ENCODE results near the gene ADARB2.

Gene ADARB2

DNA sequence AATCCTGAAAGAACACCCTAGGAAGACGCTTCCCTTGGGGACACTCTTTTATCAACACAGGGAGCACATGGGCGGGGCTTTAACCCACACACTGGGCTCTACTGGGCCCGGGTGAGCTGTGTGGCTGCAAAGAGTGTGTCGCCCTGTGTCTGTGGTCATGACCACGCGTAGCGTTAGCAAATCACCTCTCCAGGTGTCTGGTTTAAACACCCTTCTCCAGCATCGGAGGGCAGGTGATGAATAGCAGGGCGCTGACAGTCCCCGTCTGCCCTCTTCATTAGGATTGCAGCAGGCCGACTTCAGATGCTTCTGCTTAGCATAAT is 127.7 kb downstream of the ADARB2 start:
- no peaks in the 10 kb centered on the region for H3K9me3 ChIP-seq (ENCODE audit: control insufficient read depth, low read length)
- DNase-seq (ENCODE audit: low read depth) = no peak
- H3K27me3 ChIP-seq (replicated peaks; ENCODE audit: control insufficient read depth, insufficient read depth, low read length) = peaks cover 17% of the 10 kb centered on the region
- no peak overlapping the region for H3K9ac ChIP-seq (ENCODE audit: low read length)
- no peaks in the 10 kb centered on the region for H3K4me1 ChIP-seq (ENCODE audit: control insufficient read depth, insufficient read depth, low read length)
- H3K4me3 ChIP-seq (ENCODE audit: low read length) = no peak overlapping the region
- H3K36me3 ChIP-seq (ENCODE audit: control insufficient read depth, insufficient read depth, low read length, severe bottlenecking) = no peaks in the 10 kb centered on the region

DNA sequence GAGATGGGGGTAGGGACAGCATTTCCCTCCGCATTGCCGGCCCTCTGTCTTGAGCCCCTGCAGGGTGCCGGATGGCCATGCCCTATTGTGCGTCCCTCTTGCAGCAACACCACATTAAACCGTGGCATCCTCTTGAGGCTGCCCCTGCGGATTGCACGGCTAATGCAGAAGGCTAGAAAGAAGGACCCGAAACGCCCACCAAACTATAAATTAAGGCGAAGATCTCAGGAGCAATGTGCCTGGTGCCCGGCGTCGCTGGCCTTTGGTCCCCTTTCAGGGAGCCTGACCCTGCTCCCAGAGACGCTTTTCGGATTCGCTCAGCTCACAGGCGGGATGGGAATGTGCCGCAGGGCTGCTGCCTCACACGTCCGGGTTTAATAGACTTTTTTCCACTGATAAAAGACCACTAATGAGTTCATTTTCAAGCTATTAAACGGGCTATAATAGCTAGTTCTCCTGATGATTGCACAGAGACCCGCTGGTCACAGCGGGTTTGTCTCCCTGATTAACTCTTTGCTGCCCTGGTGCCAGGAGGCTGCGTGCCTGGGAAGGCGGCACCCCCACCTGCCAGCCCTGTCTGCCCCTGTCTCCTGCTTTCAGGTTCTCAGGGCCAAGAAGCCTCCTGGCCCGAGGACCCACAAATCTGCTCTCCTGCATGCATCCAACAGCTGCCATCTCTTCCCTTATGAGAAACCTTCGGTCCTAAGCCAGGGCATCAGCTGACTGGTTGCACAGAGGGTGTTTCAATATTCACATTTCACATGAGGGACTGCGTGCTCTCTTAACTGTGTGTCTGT is 128.3 kb downstream of the ADARB2 start:
- DNase-seq (ENCODE audit: low read depth) = no peak
- no peaks in the 10 kb centered on the region for H3K9me3 ChIP-seq (ENCODE audit: control insufficient read depth, low read length)
- H3K4me3 ChIP-seq (ENCODE audit: low read length) = no peak overlapping the region
- no peaks in the 10 kb centered on the region for H3K36me3 ChIP-seq (ENCODE audit: control insufficient read depth, insufficient read depth, low read length, severe bottlenecking)
- peaks cover 17% of the 10 kb centered on the region for H3K27me3 ChIP-seq (replicated peaks; ENCODE audit: control insufficient read depth, insufficient read depth, low read length)
- H3K4me1 ChIP-seq (ENCODE audit: control insufficient read depth, insufficient read depth, low read length) = no peaks in the 10 kb centered on the region
- no peak overlapping the region for H3K9ac ChIP-seq (ENCODE audit: low read length)

DNA sequence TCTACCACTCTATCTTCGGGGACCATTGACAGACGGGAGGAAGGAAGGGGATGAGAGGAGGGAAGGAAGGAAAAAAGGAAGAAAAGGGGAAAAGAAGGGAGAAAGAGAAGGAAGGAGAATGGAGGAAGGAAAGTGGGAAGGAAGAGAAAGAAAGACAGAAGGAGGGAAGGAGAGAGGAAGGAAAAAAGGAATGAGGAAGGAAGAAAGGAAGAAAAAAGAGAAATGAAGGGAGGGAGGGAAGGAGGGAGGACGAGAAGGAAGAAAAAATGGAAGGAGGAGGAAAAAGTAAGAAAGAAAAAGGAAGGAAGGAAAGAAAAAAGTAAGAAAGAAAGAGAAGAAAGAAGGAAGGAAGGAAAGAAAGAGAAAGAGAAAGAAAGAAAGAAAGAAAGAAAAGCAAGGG is 128.9 kb downstream of the ADARB2 start:
- no peaks in the 10 kb centered on the region for H3K9me3 ChIP-seq (ENCODE audit: control insufficient read depth, low read length)
- no peak overlapping the region for H3K9ac ChIP-seq (ENCODE audit: low read length)
- no peak overlapping the region for H3K4me3 ChIP-seq (ENCODE audit: low read length)
- peaks cover 17% of the 10 kb centered on the region for H3K27me3 ChIP-seq (replicated peaks; ENCODE audit: control insufficient read depth, insufficient read depth, low read length)
- no peaks in the 10 kb centered on the region for H3K36me3 ChIP-seq (ENCODE audit: control insufficient read depth, insufficient read depth, low read length, severe bottlenecking)
- H3K4me1 ChIP-seq (ENCODE audit: control insufficient read depth, insufficient read depth, low read length) = no peaks in the 10 kb centered on the region
- DNase-seq (ENCODE audit: low read depth) = no peak

DNA sequence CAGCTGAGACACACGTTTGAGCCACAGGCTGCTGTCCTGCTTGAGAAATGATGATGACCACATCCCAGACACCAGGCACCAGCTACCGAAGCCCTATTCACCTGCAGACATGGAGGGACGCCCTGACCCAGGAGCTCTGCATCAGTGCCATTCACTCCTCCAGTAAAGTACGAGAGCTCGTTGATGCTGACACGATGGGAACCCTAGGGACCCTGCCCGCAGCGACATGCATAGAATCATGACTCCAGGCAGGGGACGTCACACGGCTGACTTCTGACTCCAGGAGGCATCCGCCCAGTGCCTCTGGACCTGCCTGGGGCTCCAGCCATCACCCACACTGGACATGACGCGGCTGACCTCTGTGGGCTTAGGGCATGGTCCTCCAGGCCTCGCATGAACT is 129.9 kb downstream of the ADARB2 start:
- Histone ChIP-seq H3K4me1 (ENCODE audit: control insufficient read depth, insufficient read depth, low read length) (no peaks in the 10 kb centered on the region), H3K27me3 (replicated peaks; ENCODE audit: control insufficient read depth, insufficient read depth, low read length) (peaks cover 15% of the 10 kb centered on the region), H3K36me3 (ENCODE audit: control insufficient read depth, insufficient read depth, low read length, severe bottlenecking) (no peaks in the 10 kb centered on the region), H3K9me3 (ENCODE audit: control insufficient read depth, low read length) (no peaks in the 10 kb centered on the region), H3K4me3 (ENCODE audit: low read length) (no peak overlapping the region), H3K9ac (ENCODE audit: low read length) (no peak overlapping the region)
- DNase-seq (ENCODE audit: low read depth) = no peak

DNA sequence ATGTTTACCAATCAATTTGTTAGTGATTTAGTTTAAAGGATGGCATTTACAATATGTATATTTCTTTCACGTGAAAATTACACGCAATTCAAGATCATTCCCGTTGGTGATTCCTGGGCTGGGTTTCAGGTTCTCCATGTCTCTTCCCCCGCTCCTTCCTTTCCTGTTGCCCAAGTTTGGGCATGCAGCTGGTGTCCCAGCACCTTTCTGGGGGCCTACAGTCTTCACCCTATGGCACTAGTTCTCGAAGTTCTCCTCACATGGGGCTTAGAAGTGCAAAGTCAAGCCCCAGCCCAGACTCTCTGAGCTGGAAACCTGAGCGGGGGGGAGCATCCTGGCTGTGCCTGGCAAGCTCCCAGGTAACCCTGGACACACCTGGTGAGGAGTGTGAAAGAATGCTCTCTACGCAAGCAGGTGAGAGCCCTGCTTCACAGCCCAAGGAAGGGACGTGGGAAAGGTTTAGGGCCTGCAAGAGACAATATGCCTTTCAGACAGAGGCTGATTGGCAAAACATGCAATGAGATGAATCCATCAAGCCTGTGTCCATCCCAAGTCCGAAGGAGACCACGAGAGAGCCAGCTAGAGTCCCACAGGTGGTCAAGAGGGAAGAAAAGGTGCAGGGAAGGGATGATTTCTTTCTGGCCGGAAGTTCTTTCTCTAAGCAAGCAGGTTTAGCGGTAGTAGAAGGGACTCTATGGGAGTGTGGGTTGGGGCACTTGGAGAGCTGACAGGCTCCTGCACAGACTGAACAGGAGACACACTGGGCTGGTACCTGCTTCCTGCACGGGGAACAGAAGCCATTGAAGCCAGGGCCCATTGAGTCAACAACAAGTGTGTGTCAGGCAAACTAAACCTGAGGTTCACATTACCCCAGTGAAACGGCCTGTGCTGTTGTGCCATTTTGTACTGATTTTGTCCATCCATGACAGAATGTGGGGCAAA is 131.1 kb downstream of the ADARB2 start:
- H3K9me3 ChIP-seq (ENCODE audit: control insufficient read depth, low read length) = no peaks in the 10 kb centered on the region
- H3K4me1 ChIP-seq (ENCODE audit: control insufficient read depth, insufficient read depth, low read length) = no peaks in the 10 kb centered on the region
- no peak overlapping the region for H3K9ac ChIP-seq (ENCODE audit: low read length)
- no peak for DNase-seq (ENCODE audit: low read depth)
- peaks cover 10% of the 10 kb centered on the region for H3K27me3 ChIP-seq (replicated peaks; ENCODE audit: control insufficient read depth, insufficient read depth, low read length)
- H3K36me3 ChIP-seq (ENCODE audit: control insufficient read depth, insufficient read depth, low read length, severe bottlenecking) = no peaks in the 10 kb centered on the region
- no peak overlapping the region for H3K4me3 ChIP-seq (ENCODE audit: low read length)

DNA sequence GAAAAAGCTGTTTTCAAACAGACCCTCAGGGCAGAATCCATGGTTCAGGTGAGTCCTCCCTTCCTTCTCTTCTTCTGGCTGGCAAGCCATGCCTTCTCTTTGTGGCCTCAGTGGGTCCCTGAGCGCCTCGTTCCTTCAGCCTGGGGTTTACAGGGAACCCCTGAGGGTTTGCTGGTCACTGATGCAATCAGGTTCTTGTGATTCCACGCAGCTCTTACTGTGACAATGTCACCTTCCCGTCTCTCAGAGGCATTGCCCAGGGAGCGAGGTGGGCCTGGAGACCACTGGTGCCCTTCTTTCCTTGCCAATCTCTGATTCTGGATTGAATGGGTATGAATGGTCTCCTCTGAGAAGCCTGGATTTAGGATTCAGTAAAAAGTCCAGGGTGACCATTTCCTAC is 132.2 kb downstream of the ADARB2 start:
- Histone ChIP-seq H3K4me1 (ENCODE audit: control insufficient read depth, insufficient read depth, low read length) (no peaks in the 10 kb centered on the region), H3K36me3 (ENCODE audit: control insufficient read depth, insufficient read depth, low read length, severe bottlenecking) (no peaks in the 10 kb centered on the region), H3K9me3 (ENCODE audit: control insufficient read depth, low read length) (no peaks in the 10 kb centered on the region), H3K4me3 (ENCODE audit: low read length) (no peak overlapping the region), H3K27me3 (replicated peaks; ENCODE audit: control insufficient read depth, insufficient read depth, low read length) (peaks cover 9% of the 10 kb centered on the region), H3K9ac (ENCODE audit: low read length) (no peak overlapping the region)
- DNase-seq (ENCODE audit: low read depth) = no peak

DNA sequence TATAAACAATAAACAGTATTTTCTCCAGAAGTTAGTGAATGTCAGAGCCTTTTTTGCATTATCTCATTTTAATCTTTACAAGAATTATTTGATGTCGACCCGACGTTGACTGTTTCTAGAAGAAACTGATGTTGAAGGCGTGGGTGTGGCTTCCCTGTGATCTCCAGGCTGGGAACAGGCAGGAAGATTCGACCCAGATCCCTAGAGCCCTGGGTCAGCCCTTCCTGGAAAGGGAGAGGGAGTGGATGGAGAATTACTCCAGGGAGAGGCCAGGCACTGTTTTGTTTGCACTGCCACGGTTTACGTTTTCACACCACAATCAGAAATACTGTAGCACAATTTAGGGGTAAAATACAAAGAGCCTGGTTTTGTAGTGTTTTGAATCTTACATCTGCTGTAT is 133.1 kb downstream of the ADARB2 start:
- H3K36me3 ChIP-seq (ENCODE audit: control insufficient read depth, insufficient read depth, low read length, severe bottlenecking) = no peaks in the 10 kb centered on the region
- no peak overlapping the region for H3K9ac ChIP-seq (ENCODE audit: low read length)
- H3K4me1 ChIP-seq (ENCODE audit: control insufficient read depth, insufficient read depth, low read length) = no peaks in the 10 kb centered on the region
- H3K9me3 ChIP-seq (ENCODE audit: control insufficient read depth, low read length) = no peaks in the 10 kb centered on the region
- no peak overlapping the region for H3K4me3 ChIP-seq (ENCODE audit: low read length)
- no peak for DNase-seq (ENCODE audit: low read depth)
- H3K27me3 ChIP-seq (replicated peaks; ENCODE audit: control insufficient read depth, insufficient read depth, low read length) = peaks cover 3% of the 10 kb centered on the region

DNA sequence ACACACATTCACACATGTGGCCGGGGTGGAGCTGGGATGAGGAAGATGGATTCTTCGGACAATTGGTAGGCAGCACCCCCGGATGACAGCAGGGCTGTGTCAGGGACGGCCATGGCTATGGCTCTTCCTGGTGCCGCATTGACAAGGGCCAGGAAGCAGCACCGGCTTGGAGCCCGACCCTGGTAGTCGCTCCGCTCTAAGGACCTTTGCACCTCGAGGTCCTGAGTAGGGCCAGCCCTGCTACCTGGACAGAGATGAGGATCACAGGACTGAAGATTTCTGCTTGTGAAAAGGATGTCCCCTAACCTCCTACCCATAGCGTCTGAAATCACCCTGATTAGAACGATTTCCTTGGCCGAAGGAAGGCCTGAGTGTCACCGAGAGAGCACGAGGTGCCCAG is 134.1 kb downstream of the ADARB2 start:
- Histone ChIP-seq H3K4me3 (ENCODE audit: low read length) (no peak overlapping the region), H3K9ac (ENCODE audit: low read length) (no peak overlapping the region), H3K36me3 (ENCODE audit: control insufficient read depth, insufficient read depth, low read length, severe bottlenecking) (no peaks in the 10 kb centered on the region), H3K4me1 (ENCODE audit: control insufficient read depth, insufficient read depth, low read length) (no peaks in the 10 kb centered on the region), H3K9me3 (ENCODE audit: control insufficient read depth, low read length) (no peaks in the 10 kb centered on the region), H3K27me3 (replicated peaks; ENCODE audit: control insufficient read depth, insufficient read depth, low read length) (no peaks in the 10 kb centered on the region)
- DNase-seq (ENCODE audit: low read depth) = no peak

DNA sequence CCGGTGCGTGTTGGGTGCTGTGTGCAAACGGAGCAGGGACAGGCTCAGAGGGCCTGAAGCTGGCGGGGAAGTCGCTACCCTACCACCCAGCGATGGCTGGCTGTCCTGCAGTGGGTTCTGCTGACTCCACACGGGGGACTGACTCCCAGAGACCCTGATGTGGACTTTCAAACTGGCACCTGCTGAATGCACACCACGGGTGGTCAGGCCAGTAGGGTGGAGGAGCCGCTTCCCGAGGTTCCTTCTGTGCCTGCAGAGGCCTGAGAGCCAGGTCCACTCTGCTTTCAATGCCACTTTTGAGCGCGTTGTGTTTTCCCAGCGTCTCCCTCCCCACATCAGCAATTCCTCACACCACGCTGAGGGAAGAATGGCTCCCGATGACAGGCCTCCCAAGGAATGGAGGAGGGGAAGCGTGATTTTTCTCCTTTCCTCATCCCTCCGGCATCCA is 135.3 kb downstream of the ADARB2 start:
- Histone ChIP-seq H3K4me1 (ENCODE audit: control insufficient read depth, insufficient read depth, low read length) (no peaks in the 10 kb centered on the region), H3K9me3 (ENCODE audit: control insufficient read depth, low read length) (peaks cover 5% of the 10 kb centered on the region), H3K4me3 (ENCODE audit: low read length) (no peak overlapping the region), H3K27me3 (replicated peaks; ENCODE audit: control insufficient read depth, insufficient read depth, low read length) (no peaks in the 10 kb centered on the region), H3K36me3 (ENCODE audit: control insufficient read depth, insufficient read depth, low read length, severe bottlenecking) (no peaks in the 10 kb centered on the region), H3K9ac (ENCODE audit: low read length) (no peak overlapping the region)
- no peak for DNase-seq (ENCODE audit: low read depth)

DNA sequence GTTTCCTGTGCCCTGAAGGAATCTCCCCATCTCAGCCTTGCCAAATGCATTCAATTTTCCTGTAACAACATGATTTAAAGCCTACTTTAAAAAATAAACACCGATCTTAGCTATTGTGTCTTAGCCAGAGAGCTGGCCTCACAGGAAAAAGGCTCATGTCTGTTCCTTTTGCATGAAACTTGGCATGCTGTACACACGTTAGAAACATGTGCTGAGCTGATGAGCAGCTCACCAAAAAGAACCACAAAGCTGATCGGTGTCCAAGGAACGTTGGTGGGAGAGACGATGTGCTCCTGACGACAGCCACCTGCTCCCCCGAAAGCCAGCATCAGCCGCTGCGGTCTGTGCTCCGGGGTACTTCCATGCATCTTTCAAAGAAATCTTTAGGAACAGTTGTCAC is 135.9 kb downstream of the ADARB2 start:
- DNase-seq (ENCODE audit: low read depth) = no peak
- Histone ChIP-seq H3K9me3 (ENCODE audit: control insufficient read depth, low read length) (peaks cover 5% of the 10 kb centered on the region), H3K9ac (ENCODE audit: low read length) (no peak overlapping the region), H3K4me3 (ENCODE audit: low read length) (no peak overlapping the region), H3K27me3 (replicated peaks; ENCODE audit: control insufficient read depth, insufficient read depth, low read length) (no peaks in the 10 kb centered on the region), H3K4me1 (ENCODE audit: control insufficient read depth, insufficient read depth, low read length) (no peaks in the 10 kb centered on the region), H3K36me3 (ENCODE audit: control insufficient read depth, insufficient read depth, low read length, severe bottlenecking) (no peaks in the 10 kb centered on the region)

DNA sequence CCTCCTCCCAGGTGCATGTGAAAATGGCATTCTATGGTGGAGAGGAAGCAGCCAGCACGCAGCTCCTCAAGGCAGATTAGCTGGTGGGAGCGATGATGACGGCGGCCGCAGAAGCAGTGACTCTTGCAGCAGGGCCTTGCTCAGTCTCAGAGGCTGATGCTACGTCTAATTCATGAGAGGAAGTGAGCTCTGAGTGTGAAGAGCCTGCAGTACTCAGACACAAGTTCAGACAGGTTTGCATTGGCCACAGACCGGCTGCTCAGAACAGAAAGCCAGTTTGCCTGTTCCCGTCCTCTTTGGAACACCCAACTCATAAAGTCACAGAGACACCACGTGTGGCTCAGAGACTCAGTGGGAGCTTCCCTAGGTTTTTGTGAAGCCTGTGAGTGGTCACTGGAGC is 136.5 kb downstream of the ADARB2 start:
- DNase-seq (ENCODE audit: low read depth) = no peak
- no peaks in the 10 kb centered on the region for H3K27me3 ChIP-seq (replicated peaks; ENCODE audit: control insufficient read depth, insufficient read depth, low read length)
- H3K9ac ChIP-seq (ENCODE audit: low read length) = no peak overlapping the region
- H3K9me3 ChIP-seq (ENCODE audit: control insufficient read depth, low read length) = peaks cover 5% of the 10 kb centered on the region
- H3K4me3 ChIP-seq (ENCODE audit: low read length) = no peak overlapping the region
- no peaks in the 10 kb centered on the region for H3K4me1 ChIP-seq (ENCODE audit: control insufficient read depth, insufficient read depth, low read length)
- no peaks in the 10 kb centered on the region for H3K36me3 ChIP-seq (ENCODE audit: control insufficient read depth, insufficient read depth, low read length, severe bottlenecking)

Measured in adipocyte (in vitro differentiated cells).